Urothelium cell line (cell line): Measurements from ENCODE around the gene SRPK3.
"Not testable (repeated sequence)": the region's sequence is repeated elsewhere in the genome, so short reads cannot be mapped to it uniquely, and the experiment has no call there.

Experiments used
- DNase-seq: peaks from one replicate; pipeline ENCODE4 v3.0.0; 2011; ENCODE audit warnings: low spot score, mixed read lengths
- FAIRE-seq: peaks from 2 replicates; lab custom pipeline; 2011; peaks lifted over from hg19 to GRCh38; lab: Jason Lieb, UNC

The SRPK3 gene

DNA sequence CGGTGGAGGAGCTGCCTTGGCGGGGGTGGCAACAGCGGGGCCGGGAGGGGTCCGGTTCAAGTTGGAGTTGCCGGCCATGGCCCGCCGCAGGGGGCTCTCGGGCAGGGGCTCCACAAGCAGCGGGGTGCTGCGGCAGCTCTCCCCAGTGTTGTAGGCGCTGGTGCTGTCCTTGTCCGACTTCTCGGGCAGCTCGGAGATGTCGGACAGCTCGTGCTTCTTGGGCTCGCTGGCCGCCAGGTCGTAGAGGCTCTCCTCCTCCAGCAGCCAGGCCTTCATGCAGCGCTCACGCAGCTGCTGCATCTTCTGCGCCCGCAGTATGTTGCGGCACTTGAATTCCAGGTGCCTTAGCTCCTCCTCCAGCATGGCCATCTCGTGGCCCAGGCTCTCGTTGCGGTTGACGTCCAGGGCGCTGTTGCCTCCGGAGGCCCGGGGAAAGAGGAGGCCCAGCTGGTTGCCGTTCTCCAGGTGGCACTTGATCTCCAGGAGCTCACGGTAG, 23.3 kb downstream of the SRPK3 start:
- DNase-seq (no peak), FAIRE-seq (no peak)

DNA sequence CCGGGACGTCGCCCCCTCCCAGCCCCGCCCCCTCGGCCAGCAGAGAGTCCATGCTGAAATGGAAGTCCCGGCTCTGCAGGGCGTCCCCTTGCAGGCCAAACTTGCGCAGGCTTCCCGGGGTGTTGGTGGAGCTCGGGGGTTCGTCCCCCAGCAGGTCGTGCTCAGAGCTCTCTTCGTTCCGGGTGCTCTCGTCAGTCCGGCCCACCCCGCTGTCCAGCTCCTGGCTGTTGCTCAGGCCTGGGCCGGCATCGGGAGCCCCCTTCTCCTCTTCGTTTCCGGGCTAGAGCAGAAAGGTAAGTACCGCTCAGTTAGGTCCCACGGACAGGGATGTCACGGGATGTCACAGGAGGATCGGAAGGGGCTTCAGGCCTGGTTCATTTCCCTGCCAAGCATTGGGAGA, 23.8 kb downstream of the SRPK3 start:
- no peak for DNase-seq
- FAIRE-seq, result no peak

DNA sequence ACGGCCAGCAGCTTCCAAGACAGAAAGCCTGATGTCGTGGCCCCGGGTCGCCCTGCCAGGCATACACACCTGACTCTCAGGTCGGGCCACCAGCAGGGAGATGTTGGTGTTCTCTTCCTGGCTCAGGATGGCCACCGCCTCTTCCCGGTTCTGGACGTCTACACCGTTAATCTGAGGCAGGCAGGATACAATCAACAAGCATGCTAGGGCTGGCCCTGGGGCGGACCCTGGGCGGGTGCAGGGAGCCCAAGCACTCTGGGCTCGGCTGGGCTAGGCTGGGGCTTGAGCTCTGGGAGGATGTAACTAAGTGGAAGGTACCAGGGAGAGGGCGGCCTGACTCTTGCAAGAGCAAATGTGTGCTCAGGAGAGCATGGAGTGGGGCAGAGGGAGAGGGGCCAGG, 24.6 kb downstream of the SRPK3 start:
- FAIRE-seq (no peak), DNase-seq (no peak)

DNA sequence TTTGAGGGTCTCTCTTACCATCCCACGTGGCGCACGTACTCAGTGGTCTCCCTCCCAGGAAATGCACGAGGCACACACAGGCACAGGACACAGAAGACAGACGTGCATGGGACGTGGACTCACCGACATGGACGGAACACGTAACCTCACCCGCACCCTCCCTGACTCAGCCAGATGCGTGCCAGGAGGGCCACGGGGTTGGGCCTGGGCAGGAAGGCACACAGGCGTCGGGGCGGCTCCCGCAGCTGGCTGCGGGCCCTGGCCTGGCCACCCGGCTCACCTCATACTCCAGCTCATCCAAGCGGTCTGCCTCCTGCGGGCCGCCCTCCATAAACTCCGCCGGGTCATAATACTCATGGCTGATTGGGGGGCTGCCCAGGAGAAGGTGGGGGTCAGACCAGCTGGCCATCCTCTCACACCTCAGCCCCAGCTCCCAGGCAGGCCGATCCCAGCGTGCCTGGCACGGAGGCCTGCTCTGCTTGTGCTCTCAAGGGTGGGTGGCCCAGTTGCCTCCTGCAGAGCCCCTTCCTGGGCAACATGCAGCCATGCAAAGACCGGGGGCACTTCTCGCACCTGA, 26.2 kb downstream of the SRPK3 start:
- no peak for FAIRE-seq
- no peak for DNase-seq

GRCh38 chrX:153807976-153808375, 27.1 kb downstream of the SRPK3 start:
- DNase-seq, result no peak
- no peak for FAIRE-seq

GRCh38 chrX:153812220-153812619, 31.4 kb downstream of the SRPK3 start:
- DNase-seq, result no peak
- no peak for FAIRE-seq

- DNase-seq (no peak), FAIRE-seq (no peak)
Observed at GRCh38 chrX:153813161-153813560, 32.3 kb downstream of the SRPK3 start.

DNA sequence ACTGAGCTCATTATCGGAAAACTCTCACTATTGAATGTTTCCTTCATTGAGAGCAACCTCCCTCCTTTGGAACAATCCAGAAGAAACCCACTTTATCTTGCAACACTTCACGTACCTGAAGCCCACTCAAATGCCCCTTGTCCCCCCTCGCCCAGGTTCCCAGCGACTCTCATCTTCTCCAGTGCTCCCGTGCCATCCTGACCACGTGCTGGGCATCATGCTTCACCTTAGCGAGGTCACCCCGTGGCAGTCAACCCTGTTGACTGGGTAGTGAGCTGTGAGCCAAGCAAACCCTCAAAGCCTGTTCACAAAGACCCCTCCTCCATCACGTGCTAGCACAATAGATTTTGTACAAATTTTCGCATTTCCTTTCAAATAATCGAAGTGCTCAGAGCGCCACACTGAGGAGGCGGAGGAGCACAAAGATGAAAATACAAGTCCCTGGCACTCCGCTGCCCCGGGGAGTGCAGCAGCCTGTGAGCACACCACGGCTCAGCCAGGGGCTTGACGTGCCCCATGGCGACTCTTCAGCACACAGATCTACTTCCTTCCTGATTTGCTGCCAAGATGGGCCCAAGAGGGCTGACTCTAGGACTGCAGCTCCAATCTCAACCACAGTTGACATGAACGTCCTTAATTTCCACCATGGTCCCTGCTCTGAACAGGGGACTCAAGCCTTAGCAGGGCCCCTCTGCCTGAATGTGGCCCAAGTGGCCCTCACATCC, 33.9 kb downstream of the SRPK3 start:
- FAIRE-seq (no peak), DNase-seq (no peak)

DNA sequence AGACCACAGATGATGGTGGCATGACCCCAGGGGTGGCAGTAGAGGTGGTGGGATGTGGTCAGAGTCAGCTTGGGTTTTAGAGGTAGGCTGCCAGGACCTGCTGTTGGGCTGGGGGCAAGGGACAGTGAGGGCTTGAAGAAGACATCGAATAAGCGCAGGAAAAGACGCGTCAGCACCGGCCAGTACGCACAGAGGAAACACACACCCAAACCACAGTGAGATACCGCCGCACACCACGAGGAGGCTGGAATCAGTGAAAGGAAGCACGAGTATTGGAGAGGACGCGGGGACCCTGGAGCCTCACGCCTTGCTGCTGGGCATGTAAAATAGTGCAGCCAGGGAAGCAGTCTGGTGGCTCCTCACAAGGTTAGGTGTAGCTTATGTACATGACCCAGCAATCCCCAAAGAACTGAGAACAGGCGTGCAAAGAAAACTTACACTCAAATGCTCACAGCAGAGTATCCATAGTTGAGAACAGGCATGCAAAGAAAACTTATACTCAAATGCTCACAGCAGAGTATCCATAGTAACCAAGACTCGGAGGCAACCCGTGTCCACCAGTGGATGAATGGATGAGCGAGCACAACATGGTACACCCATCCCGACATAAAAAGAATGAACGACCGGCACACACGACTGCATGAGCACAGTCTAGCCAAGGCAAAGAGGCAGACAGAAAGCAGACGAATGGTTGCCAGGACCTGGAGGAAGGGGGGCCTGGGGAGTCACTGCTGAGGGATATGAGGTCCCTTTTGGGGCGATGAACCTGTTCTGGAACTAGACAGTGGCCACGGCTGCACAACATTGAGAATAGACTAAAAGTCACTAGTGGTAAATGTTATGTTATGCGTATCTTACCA, 36.2 kb downstream of the SRPK3 start:
- FAIRE-seq, result no peak
- no peak for DNase-seq

DNA sequence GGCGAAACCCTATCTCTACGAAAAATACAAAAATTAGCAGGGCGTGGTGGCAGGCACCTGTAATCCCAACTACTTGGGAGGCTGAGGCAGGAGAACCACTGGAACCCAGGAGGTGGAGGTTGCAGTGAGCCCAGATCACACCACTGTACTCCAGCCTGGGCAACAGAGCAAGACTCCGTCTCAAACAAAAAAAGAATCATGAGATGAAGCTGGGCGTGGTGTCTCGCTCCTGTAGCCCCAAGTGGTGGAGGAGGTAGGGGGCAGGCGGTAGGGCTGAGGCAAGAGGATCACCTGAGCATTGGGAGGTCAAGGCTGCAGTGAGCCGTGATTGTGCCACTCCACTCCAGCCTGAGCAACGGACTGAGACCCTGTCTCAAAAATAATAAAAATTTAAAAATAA, 37.2 kb downstream of the SRPK3 start:
- not testable (repeated sequence) for DNase-seq, FAIRE-seq

DNA sequence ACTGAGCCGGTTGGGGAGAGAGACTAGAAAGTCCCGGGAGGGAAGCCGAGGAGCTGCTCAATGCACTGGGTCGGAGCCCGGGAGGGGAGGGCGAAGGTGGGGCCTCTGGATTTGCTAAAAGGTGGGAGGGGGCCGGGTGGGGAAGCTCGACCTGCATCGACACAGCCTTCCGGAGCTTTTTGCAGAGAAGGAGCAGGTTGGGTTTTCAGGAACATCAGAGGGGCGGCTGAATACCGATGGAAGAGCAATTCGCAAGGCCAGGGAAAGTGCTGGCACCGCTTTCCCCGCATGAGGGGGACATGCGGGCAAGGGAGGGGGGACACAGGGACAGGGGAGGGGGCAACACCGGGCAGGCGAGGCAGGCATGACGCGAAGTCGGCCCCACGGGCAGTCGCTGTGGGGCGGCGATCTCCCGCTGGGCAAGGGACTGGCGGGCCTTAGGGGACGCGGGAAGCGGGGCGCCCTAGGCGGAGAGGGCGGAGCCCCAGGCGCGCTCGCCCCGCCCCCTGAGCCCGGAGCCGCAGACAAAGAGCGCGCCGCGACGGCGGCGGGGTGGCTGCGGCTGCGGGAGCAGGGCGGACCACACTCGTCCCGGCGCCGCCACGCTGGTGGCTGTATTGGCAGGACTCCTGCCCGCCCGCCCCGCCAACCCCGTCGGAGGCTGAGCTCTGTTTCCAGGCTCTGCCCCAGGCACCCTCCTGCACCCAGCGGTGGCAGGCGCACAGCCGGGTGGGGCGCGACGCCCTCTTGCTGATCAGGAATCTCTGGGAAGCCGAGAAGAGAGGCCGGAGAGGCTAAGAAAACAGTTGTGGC, 37.9 kb downstream of the SRPK3 start:
- DNase-seq (peak; percentile 46), FAIRE-seq (no peak)

GRCh38 chrX:153819384-153820040, 38.7 kb downstream of the SRPK3 start:
- no peak for FAIRE-seq
- DNase-seq, result no peak

DNA sequence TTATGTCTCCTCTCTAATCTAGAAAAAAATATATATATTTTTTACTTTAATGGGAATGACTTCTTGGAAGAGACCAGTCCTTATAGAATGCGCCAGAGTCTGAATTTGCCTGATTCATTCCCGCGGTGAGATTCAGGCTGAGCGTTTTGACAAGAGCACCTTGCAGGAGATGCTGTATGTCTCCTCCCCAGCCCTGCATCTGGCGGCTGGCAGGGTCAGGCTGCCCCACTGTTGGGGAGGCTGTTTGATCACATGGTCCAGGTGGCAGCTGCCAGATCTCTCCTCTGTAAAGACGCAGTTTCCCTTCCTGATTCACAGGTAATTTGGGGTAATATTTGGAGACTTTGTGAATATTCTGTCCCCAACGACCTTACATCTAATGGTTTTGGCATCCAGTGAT, 39.8 kb downstream of the SRPK3 start:
- FAIRE-seq (no peak), DNase-seq (no peak)

- FAIRE-seq (no peak), DNase-seq (no peak)
Observed at GRCh38 chrX:153821066-153821465, 40.2 kb downstream of the SRPK3 start.

- no peak for DNase-seq
Observed at GRCh38 chrX:153824348-153824747, 43.5 kb downstream of the SRPK3 start.

DNA sequence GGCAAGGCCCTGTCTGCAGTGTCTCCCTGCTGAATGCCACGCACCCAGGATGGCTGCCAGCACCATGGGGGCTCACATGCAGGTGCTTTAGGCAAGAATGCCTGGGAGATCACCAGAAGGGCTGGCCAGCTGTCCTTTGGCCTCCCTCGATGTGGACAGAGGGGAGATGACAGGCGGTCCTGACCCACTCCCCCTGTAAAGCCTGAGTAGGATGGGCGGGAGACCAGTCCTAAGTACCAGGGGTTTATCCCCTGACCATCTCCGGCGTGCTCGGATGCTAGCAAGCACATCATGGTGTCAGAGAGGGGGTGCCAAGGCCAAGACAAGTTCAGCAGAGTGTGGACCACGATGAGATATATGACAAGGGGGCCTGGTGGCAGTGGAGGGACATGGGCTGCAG, 44.2 kb downstream of the SRPK3 start:
- FAIRE-seq (no peak), DNase-seq (no peak)

More at GRCh38 chrX:153824348-153824747, 43.5 kb downstream of the SRPK3 start:
- no peak for FAIRE-seq

DNA sequence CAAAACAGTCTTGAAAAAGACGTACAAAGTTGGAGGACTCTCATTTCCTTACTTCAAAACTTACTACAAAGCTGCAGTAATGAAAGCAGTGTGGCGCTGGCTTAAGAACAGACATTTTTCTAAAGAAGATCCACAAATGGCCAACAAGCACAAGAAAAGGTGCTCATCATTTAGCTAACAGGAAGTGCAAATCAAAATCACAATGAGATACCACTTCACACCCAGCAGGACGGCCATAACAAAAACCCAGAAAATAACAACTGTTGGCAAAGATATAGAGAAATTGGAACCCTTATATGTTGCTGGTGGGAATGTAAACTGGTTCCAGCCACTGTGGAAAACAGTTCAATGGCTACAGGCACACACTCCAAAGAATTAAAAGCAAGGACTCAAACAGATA, 46.2 kb downstream of the SRPK3 start:
- DNase-seq (no peak), FAIRE-seq (no peak)

- DNase-seq (no peak), FAIRE-seq (no peak)
Observed at GRCh38 chrX:153827903-153828302, 47.1 kb downstream of the SRPK3 start.

DNA sequence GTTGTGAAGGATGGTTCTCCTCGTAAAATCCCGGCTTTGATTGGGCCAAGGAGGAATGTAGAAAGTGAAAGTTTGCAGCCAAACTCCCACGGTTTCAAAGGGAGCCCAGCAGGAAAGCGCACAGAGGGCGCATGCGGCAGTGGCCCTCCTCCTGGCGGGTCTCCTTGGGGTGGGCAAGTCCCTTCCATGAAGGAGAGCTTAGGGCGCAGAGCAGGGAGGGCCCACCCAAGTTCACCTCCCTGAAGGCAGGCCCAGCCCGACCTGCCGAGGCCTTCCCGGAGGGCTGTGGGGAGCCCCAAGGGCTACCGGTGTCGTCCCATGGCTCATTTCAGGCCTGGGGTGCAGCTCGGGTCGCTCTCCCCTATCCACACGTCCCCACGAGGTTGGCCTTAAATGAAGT, 47.5 kb downstream of the SRPK3 start:
- FAIRE-seq (no peak), DNase-seq (no peak)
